BE2C (cell line): ENCODE results near the gene DAAM1.

Source experiments
- DNase-seq: peaks from one replicate; pipeline ENCODE4 v3.0.0-alpha.2; 2020
- H3K27me3 ChIP-seq: fragments of 250-450 bp; sonication (Bioruptor Pico); 2 replicates; pipeline ENCODE4 v1.5.1; 2020; ENCODE audit warnings: mild to moderate bottlenecking
- H3K36me3 ChIP-seq: fragments of 250-450 bp; sonication (Bioruptor Pico); 2 replicates; pipeline ENCODE4 v1.5.1; 2020; ENCODE audit warnings: mild to moderate bottlenecking
- H3K4me1 ChIP-seq: fragments of 250-450 bp; sonication (Bioruptor Pico); 2 replicates; pipeline ENCODE4 v1.5.1; 2020
- H3K4me3 ChIP-seq: 2 replicates; pipeline ENCODE4 v1.5.1; 2011; ENCODE audit warnings: low read depth, low read length
- H3K9me3 ChIP-seq: fragments of 250-450 bp; sonication (Bioruptor Pico); 2 replicates; pipeline ENCODE4 v1.5.1; 2020
- TF ChIP-seq, protein P1 (sequence below): IDR thresholded peaks from 2 replicates; pipeline ENCODE4 v1.5.1; 2012; ENCODE audit warnings: mild to moderate bottlenecking, low read depth, low read length

The DAAM1 gene

DNA sequence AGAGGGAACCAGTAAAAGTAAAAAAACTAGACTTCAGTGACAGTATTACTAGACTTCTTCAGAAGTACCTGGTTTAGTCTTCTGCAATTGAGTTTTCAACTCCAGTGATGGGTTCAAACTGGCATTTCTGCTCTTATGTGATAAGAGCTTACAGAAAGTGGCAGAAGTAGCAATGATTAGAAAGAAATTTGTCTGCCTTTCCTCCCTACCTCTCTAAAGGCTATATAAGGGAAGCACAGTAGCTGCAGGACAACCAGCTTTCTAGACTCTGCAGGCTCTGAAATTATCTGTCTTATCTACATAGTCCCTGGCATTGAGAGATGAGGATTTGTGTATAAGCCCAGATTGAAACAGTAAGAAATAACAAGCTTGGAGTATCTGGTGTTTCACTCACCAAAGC is 107.5 kb downstream of the DAAM1 start:
- H3K4me1 ChIP-seq, result peaks cover 26% of the 10 kb centered on the region
- TF ChIP-seq, protein P1, sequence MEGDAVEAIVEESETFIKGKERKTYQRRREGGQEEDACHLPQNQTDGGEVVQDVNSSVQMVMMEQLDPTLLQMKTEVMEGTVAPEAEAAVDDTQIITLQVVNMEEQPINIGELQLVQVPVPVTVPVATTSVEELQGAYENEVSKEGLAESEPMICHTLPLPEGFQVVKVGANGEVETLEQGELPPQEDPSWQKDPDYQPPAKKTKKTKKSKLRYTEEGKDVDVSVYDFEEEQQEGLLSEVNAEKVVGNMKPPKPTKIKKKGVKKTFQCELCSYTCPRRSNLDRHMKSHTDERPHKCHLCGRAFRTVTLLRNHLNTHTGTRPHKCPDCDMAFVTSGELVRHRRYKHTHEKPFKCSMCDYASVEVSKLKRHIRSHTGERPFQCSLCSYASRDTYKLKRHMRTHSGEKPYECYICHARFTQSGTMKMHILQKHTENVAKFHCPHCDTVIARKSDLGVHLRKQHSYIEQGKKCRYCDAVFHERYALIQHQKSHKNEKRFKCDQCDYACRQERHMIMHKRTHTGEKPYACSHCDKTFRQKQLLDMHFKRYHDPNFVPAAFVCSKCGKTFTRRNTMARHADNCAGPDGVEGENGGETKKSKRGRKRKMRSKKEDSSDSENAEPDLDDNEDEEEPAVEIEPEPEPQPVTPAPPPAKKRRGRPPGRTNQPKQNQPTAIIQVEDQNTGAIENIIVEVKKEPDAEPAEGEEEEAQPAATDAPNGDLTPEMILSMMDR, result no peak
- no peaks in the 10 kb centered on the region for H3K27me3 ChIP-seq
- H3K9me3 ChIP-seq, result no peaks in the 10 kb centered on the region
- no peaks in the 10 kb centered on the region for H3K36me3 ChIP-seq
- no peak for DNase-seq
- H3K4me3 ChIP-seq, result no peak overlapping the region

DNA sequence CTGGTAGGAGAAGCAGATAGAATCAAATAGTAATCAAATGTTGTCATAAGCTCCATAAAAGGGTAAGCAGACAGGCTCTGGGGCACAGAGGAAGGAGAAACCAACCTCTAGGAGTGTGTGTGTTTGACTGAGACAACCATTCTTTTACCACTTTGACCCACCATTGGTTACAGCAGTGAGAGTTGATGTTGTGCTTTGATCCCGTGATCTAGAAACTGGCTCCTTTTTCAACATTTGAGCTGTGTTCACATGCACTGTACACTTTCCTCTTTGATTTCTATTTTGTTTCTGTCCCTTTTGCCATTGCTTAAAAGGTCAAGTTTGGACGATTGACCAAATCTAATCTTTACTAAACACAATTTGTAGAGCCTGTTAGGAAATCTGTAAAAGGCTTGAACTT is 108.0 kb downstream of the DAAM1 start:
- Histone ChIP-seq H3K36me3 (no peaks in the 10 kb centered on the region), H3K4me3 (no peak overlapping the region), H3K4me1 (peaks cover 26% of the 10 kb centered on the region), H3K9me3 (no peaks in the 10 kb centered on the region), H3K27me3 (no peaks in the 10 kb centered on the region)
- TF ChIP-seq, protein P1, result no peak
- no peak for DNase-seq

DNA sequence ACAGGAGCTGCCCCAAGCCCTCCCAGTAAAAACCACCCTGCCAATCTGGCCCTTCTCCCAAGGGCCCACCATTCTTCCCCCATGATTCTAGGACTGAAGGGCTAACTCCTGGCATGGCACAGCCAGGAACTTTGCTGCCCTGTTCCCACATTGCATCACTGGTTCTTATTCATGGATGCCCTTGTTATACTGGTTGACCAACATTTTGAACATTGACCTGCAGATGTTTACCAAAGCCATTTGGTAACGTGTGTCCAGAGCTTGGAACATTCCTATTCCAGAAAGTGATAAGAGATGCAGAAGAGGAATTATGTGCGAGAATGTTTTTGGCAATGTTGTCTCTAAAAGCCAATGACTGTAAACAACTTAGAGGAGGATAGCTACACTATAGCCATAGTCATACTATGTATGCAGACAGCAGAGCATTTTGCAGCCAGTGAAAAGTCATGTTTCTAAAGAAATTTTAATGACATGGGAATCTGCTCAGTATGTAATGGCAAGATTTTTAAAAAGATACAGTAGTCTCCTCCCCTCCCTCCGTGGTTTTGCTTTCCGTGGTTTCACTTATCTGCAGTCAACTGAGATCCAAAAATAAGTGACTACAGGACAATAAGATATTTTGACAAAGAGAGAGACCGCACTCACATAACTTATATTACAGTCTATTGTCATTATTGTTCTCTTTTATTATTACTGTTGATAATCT is 108.8 kb downstream of the DAAM1 start:
- H3K4me1 ChIP-seq, result peaks cover 26% of the 10 kb centered on the region

DNA sequence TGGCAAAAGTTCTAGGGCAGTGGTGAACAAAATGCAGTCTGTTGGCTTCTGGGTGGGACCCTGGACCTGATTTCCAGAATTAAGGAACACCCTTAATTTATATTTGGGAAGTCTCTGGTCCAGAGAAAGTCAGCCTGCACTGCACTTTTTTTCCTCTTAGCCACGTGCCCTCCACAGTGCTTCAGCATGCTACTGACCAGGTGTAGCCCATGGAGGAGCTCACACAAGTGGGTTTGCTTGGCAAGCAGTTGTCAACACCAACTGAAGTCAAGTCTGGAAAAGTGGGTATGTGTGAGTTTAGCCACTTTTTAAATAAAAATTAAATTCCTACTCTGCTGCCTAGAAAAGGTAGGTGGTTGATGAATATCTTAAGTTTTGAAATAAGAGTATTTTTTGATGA is 111.3 kb downstream of the DAAM1 start:
- DNase-seq, result no peak
- Histone ChIP-seq H3K36me3 (no peaks in the 10 kb centered on the region), H3K27me3 (no peaks in the 10 kb centered on the region), H3K9me3 (no peaks in the 10 kb centered on the region), H3K4me3 (no peak overlapping the region), H3K4me1 (peaks cover 16% of the 10 kb centered on the region)
- TF ChIP-seq, protein P1, result no peak

More for the DNA sequence above, 108.8 kb downstream of the DAAM1 start:
- no peaks in the 10 kb centered on the region for H3K36me3 ChIP-seq
- no peak overlapping the region for H3K4me3 ChIP-seq
- no peak for DNase-seq
- no peaks in the 10 kb centered on the region for H3K27me3 ChIP-seq
- TF ChIP-seq, protein P1, result no peak
- no peaks in the 10 kb centered on the region for H3K9me3 ChIP-seq

DNA sequence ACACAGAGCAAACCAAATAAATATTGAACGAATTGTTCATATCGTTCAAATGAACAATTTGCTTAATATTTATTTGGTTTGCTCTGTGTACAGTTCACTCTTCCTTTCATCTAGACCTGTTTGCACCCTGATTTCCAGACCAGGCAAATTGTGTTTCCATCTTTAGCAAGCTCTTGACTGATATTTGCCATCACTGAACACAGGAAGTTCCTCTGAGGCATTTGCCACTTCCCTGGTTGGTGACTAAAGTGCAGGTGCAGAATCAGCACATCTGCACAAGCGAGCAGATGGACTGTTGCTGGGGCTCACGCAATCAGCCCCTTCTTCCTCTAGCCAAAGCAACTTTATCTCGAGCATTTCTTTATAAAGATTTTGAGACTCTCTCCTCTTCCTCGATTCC is 112.9 kb downstream of the DAAM1 start:
- H3K4me3 ChIP-seq, result no peak overlapping the region
- peaks cover 1% of the 10 kb centered on the region; the same call in 1 of the 2 replicates for H3K4me1 ChIP-seq
- TF ChIP-seq, protein P1, result no peak

DNA sequence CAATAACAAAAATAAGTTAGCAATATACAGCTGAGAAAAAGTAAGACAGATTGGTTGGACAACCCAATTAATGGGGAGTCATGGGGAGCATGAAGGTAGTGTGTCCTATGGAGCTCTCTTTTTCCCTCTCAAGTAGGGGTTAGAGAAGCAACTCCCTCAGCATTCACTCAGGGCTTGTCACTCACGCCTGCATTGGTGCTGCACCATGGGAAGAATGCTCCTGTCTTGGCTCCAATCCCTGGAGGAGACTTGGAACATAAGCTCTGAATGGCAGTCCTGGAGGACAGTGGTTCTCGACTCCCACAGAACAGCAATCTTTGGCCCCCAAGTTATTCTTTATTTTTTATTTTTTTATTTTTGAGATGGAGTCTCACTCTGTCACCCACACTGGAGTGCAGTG is 113.8 kb downstream of the DAAM1 start:
- no peaks in the 10 kb centered on the region for H3K4me1 ChIP-seq
- no peaks in the 10 kb centered on the region for H3K27me3 ChIP-seq
- no peak overlapping the region for H3K4me3 ChIP-seq
- TF ChIP-seq, protein P1, result no peak
- DNase-seq, result no peak
- no peaks in the 10 kb centered on the region for H3K36me3 ChIP-seq
- H3K9me3 ChIP-seq, result no peaks in the 10 kb centered on the region

More for the DNA sequence above, 112.9 kb downstream of the DAAM1 start:
- Histone ChIP-seq H3K27me3 (no peaks in the 10 kb centered on the region), H3K9me3 (no peaks in the 10 kb centered on the region), H3K36me3 (no peaks in the 10 kb centered on the region)
- no peak for DNase-seq
